Measurements from ENCODE around the gene CDK10. TPM values are rescaled to one million over a fixed set of nuclear protein-coding genes. Genes with fewer than 3 reads are reported as not detected.

CDK10 gene
- polyA plus RNA-seq, 1 donor from 2014 or later, result 126 TPM

GRCh38 chr16:89645122-89645521 lies 41.4 kb upstream of the CDK10 start:
- H3K4me3 ChIP-seq (ENCODE audit: low read length), result no peak overlapping the region
- H3K79me2 ChIP-seq (replicated peaks; ENCODE audit: insufficient read depth, low read length), result no peaks in the 10 kb centered on the region
- no peak overlapping the region for H3K9ac ChIP-seq (ENCODE audit: low read length)
- no peaks in the 10 kb centered on the region for H4K20me1 ChIP-seq (ENCODE audit: insufficient read depth)
- H3K9me2 ChIP-seq (ENCODE audit: insufficient read depth, low read length), result no peaks in the 10 kb centered on the region
- H3K4me2 ChIP-seq (ENCODE audit: low read length), result no peak overlapping the region
- no peaks in the 10 kb centered on the region for H3F3A ChIP-seq (ENCODE audit: insufficient read depth, low read length, poor library complexity, severe bottlenecking)
- no peaks in the 10 kb centered on the region for H3K9me3 ChIP-seq (ENCODE audit: low read length)
- no peaks in the 10 kb centered on the region for H3K36me3 ChIP-seq (ENCODE audit: insufficient read depth, low read length)
- H2AFZ ChIP-seq (ENCODE audit: low read depth, low read length), result no peak overlapping the region
- H3K27ac ChIP-seq (ENCODE audit: low read length), result no peak overlapping the region
- TF ChIP-seq EZH2 (IDR thresholded peaks at IDR 0.05; ENCODE audit: borderline replicate concordance, insufficient read depth, low read length, poor library complexity, severe bottlenecking) (no peak), REST (IDR thresholded peaks at IDR 0.05; ENCODE audit: borderline replicate concordance) (no peak), MXI1 (conservative IDR thresholded peaks at IDR 0.05; ENCODE audit: poor library complexity, severe bottlenecking) (no peak), POLR2AphosphoS5 (IDR thresholded peaks at IDR 0.05) (no peak), RAD21 (conservative IDR thresholded peaks at IDR 0.05) (no peak), TAF1 (IDR thresholded peaks at IDR 0.05; ENCODE audit: low read depth) (no peak), SMC3 (conservative IDR thresholded peaks at IDR 0.05; ENCODE audit: poor library complexity) (no peak), EP300 (conservative IDR thresholded peaks at IDR 0.05; ENCODE audit: poor library complexity, severe bottlenecking) (no peak)
- TF ChIP-seq, protein P1, sequence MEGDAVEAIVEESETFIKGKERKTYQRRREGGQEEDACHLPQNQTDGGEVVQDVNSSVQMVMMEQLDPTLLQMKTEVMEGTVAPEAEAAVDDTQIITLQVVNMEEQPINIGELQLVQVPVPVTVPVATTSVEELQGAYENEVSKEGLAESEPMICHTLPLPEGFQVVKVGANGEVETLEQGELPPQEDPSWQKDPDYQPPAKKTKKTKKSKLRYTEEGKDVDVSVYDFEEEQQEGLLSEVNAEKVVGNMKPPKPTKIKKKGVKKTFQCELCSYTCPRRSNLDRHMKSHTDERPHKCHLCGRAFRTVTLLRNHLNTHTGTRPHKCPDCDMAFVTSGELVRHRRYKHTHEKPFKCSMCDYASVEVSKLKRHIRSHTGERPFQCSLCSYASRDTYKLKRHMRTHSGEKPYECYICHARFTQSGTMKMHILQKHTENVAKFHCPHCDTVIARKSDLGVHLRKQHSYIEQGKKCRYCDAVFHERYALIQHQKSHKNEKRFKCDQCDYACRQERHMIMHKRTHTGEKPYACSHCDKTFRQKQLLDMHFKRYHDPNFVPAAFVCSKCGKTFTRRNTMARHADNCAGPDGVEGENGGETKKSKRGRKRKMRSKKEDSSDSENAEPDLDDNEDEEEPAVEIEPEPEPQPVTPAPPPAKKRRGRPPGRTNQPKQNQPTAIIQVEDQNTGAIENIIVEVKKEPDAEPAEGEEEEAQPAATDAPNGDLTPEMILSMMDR (IDR thresholded peaks at IDR 0.05; ENCODE audit: poor library complexity, severe bottlenecking), result no peak
- H3K27me3 ChIP-seq (ENCODE audit: insufficient read depth, low read depth, low read length), result no peaks in the 10 kb centered on the region

- H4K20me1 ChIP-seq (ENCODE audit: insufficient read depth), result no peaks in the 10 kb centered on the region
- no peak overlapping the region for H3K9ac ChIP-seq (ENCODE audit: low read length)
- H3K4me2 ChIP-seq (ENCODE audit: low read length), result no peak overlapping the region
- H3K27ac ChIP-seq (ENCODE audit: low read length), result no peak overlapping the region
- H3K9me2 ChIP-seq (ENCODE audit: insufficient read depth, low read length), result no peaks in the 10 kb centered on the region
- H3K9me3 ChIP-seq (ENCODE audit: low read length), result no peaks in the 10 kb centered on the region
- no peaks in the 10 kb centered on the region for H3K79me2 ChIP-seq (replicated peaks; ENCODE audit: insufficient read depth, low read length)
- no peak overlapping the region for H3K4me3 ChIP-seq (ENCODE audit: low read length)
- H2AFZ ChIP-seq (ENCODE audit: low read depth, low read length), result no peak overlapping the region
- no peaks in the 10 kb centered on the region for H3F3A ChIP-seq (ENCODE audit: insufficient read depth, low read length, poor library complexity, severe bottlenecking)
- H3K27me3 ChIP-seq (ENCODE audit: insufficient read depth, low read depth, low read length), result no peaks in the 10 kb centered on the region
- TF ChIP-seq SMC3 (conservative IDR thresholded peaks at IDR 0.05; ENCODE audit: poor library complexity) (no peak), RAD21 (conservative IDR thresholded peaks at IDR 0.05) (no peak), MXI1 (conservative IDR thresholded peaks at IDR 0.05; ENCODE audit: poor library complexity, severe bottlenecking) (no peak), TAF1 (IDR thresholded peaks at IDR 0.05; ENCODE audit: low read depth) (no peak), POLR2AphosphoS5 (IDR thresholded peaks at IDR 0.05) (no peak), EP300 (conservative IDR thresholded peaks at IDR 0.05; ENCODE audit: poor library complexity, severe bottlenecking) (no peak), EZH2 (IDR thresholded peaks at IDR 0.05; ENCODE audit: borderline replicate concordance, insufficient read depth, low read length, poor library complexity, severe bottlenecking) (no peak), REST (IDR thresholded peaks at IDR 0.05; ENCODE audit: borderline replicate concordance) (no peak)
- TF ChIP-seq, protein P1 (IDR thresholded peaks at IDR 0.05; ENCODE audit: poor library complexity, severe bottlenecking), result no peak
- H3K36me3 ChIP-seq (ENCODE audit: insufficient read depth, low read length), result no peaks in the 10 kb centered on the region
Measured at GRCh38 chr16:89646270-89646669, 40.2 kb upstream of the CDK10 start.

Measured in neural cell (in vitro differentiated cells).